OCI-LY7 (cell line): ENCODE data around the gene PI4K2A.
"Not testable (repeated sequence)": the region's sequence is repeated elsewhere in the genome, so short reads cannot be mapped to it uniquely, and the experiment has no call there.

ENCODE experiments used
- EZH2phosphoT487 ChIP-seq: fragments of 200-600 bp; sonication (generic); IDR thresholded peaks from 2 replicates; pipeline ENCODE4 v1.6.1; 2018; ENCODE audit warnings: low read depth, borderline replicate concordance, mild to moderate bottlenecking, mixed run types, antibody characterized with exemption, low read length, moderate library complexity, mixed read lengths
- TF ChIP-seq, protein P1 (sequence below): fragments of 200-600 bp; sonication (generic); conservative IDR thresholded peaks from 2 replicates; pipeline ENCODE4 v1.5.1; 2014; ENCODE audit warnings: mild to moderate bottlenecking, antibody characterized with exemption, low read length, moderate library complexity, mixed read lengths

DNA sequence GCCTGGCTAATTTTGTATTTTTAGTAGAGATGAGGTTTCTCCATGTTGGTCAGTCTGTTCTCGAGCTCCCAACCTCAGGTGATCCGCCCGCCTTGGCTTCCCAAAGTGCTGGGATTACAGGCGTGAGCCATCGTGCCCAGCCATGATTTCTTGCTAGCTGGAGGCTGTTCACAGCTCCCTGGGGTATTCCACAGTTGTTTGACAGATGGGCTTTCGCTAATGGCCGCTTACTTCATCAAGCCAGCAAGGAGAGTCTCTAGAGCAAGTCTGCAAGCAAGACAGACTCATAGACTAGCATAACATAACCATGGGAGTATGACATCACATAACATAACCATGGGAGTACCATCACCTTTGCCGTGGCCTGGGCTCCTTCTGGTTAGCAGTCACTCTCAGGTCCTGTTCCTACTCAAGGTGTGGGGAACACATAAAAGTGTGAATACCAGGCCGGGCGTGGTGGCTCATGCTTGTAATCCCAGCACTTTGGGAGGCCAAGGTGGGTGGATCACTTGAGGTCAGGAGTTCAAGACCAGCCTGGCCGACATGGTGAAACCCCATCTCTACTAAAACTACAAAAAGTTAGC lies 57.7 kb downstream of the PI4K2A start:
- TF ChIP-seq, protein P1, sequence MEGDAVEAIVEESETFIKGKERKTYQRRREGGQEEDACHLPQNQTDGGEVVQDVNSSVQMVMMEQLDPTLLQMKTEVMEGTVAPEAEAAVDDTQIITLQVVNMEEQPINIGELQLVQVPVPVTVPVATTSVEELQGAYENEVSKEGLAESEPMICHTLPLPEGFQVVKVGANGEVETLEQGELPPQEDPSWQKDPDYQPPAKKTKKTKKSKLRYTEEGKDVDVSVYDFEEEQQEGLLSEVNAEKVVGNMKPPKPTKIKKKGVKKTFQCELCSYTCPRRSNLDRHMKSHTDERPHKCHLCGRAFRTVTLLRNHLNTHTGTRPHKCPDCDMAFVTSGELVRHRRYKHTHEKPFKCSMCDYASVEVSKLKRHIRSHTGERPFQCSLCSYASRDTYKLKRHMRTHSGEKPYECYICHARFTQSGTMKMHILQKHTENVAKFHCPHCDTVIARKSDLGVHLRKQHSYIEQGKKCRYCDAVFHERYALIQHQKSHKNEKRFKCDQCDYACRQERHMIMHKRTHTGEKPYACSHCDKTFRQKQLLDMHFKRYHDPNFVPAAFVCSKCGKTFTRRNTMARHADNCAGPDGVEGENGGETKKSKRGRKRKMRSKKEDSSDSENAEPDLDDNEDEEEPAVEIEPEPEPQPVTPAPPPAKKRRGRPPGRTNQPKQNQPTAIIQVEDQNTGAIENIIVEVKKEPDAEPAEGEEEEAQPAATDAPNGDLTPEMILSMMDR, result not testable (repeated sequence)
- not testable (repeated sequence) for TF ChIP-seq EZH2phosphoT487
